Activated CD8-positive, alpha-beta T cell treated with anti-CD3 and anti-CD28 coated beads, Interleukin-2, amount 10 ng/mL, durations not matched to agents 7 days and 5 days (primary cell): Measurements from ENCODE around the gene TPRA1. TPM values are rescaled to one million over a fixed set of nuclear protein-coding genes. Genes with fewer than 3 reads are reported as not detected.
"Not testable (repeated sequence)": the region's sequence is repeated elsewhere in the genome, so short reads cannot be mapped to it uniquely, and the experiment has no call there.

Experiments
- ATAC-seq: fragments of 150-1000 bp; cut with Tn5 transposase; one replicate; pipeline ENCODE4 v1.10.0; 2021; ENCODE audit warnings: moderate library complexity
- CTCF ChIA-PET: fragments of 350-600 bp; sonication (Branson Sonifier 250); formaldehyde crosslinking; loops from one replicate; lab custom pipeline; 2021; ENCODE audit warnings: antibody characterized with exemption; lab: Charles Lee
- POLR2A ChIA-PET: fragments of 350-600 bp; sonication (Branson Sonifier 250); formaldehyde crosslinking; loops from one replicate; lab custom pipeline; 2021; ENCODE audit warnings: antibody characterized with exemption; lab: Charles Lee
- DNase-seq: peaks from one replicate; pipeline ENCODE4 v3.0.0-alpha.2; 2020
- H3K27ac Mint-ChIP-seq: one replicate; pipeline ENCODE4 v1.8.0; 2021; ENCODE audit warnings: mild to moderate bottlenecking, mixed read lengths
- H3K27me3 Mint-ChIP-seq: one replicate; pipeline ENCODE4 v1.8.0; 2021; ENCODE audit warnings: low read depth, mixed read lengths
- H3K36me3 Mint-ChIP-seq: one replicate; pipeline ENCODE4 v1.8.0; 2021; ENCODE audit warnings: low read depth, mixed read lengths
- H3K4me1 Mint-ChIP-seq: one replicate; pipeline ENCODE4 v1.8.0; 2021; ENCODE audit warnings: low read depth, mixed read lengths
- H3K4me3 Mint-ChIP-seq: one replicate; pipeline ENCODE4 v1.8.0; 2021; ENCODE audit warnings: mild to moderate bottlenecking, mixed read lengths
- H3K9me3 Mint-ChIP-seq: one replicate; pipeline ENCODE4 v1.8.0; 2022; ENCODE audit warnings: mixed read lengths; ENCODE audit not compliant: insufficient read depth
- microRNA-seq: library from miRNA; unstranded; fragments of <30 nt; microRNA quantifications from one replicate; pipeline ENCODE4 v1.2.0, GENCODE V29; 2022
- total RNA-seq, 2 experiments: library from RNA; stranded (reverse); gene quantifications; one replicate each; pipeline ENCODE4 v1.2.3, GENCODE V29; 2021

Gene TPRA1
- total RNA-seq, 2 experiments from 2014 or later = 27.0 to 27.9 TPM

GRCh38 chr3:127534161-127534451, 56.4 kb downstream of the TPRA1 start:
- ChIA-PET CTCF (no interaction called here), POLR2A (no interaction called here)
- Mint-ChIP-seq H3K4me1 (no peaks in the 10 kb centered on the region), H3K9me3 (no peaks in the 10 kb centered on the region), H3K27me3 (peaks cover 11% of the 10 kb centered on the region), H3K27ac (no peak overlapping the region), H3K4me3 (no peak overlapping the region), H3K36me3 (no peaks in the 10 kb centered on the region)
- ATAC-seq = no peak
- no peak for DNase-seq

- ChIA-PET POLR2A (no interaction called here), CTCF (no interaction called here)
- Mint-ChIP-seq H3K4me3 (no peak overlapping the region), H3K4me1 (no peaks in the 10 kb centered on the region), H3K27ac (no peak overlapping the region), H3K36me3 (no peaks in the 10 kb centered on the region), H3K27me3 (peaks cover 7% of the 10 kb centered on the region), H3K9me3 (no peaks in the 10 kb centered on the region)
- ATAC-seq = no peak
- peak; percentile 8 for DNase-seq
Measured at GRCh38 chr3:127532561-127533203, 57.9 kb downstream of the TPRA1 start.

- ChIA-PET POLR2A (no interaction called here), CTCF (no interaction called here)
- ATAC-seq = no peak
- peak; percentile 9 for DNase-seq
- Mint-ChIP-seq H3K36me3 (no peaks in the 10 kb centered on the region), H3K4me1 (no peaks in the 10 kb centered on the region), H3K27me3 (peaks cover 6% of the 10 kb centered on the region), H3K27ac (no peak overlapping the region), H3K4me3 (no peak overlapping the region), H3K9me3 (no peaks in the 10 kb centered on the region)
Measured at GRCh38 chr3:127531821-127532220, 58.7 kb downstream of the TPRA1 start.

- H3K36me3 Mint-ChIP-seq, H3K9me3 Mint-ChIP-seq, H3K4me3 Mint-ChIP-seq, H3K27me3 Mint-ChIP-seq, ATAC-seq, DNase-seq, POLR2A ChIA-PET, H3K4me1 Mint-ChIP-seq, H3K27ac Mint-ChIP-seq: not testable (repeated sequence)
- CTCF ChIA-PET = interaction anchor here (1.0 kb wide), 1 partner anchor 22 kb away, joined by 3 read pairs; no protein-coding TSS in a partner anchor
Measured at GRCh38 chr3:127530863-127531262, 59.7 kb downstream of the TPRA1 start.

- Mint-ChIP-seq H3K4me3 (no peak overlapping the region), H3K4me1 (no peaks in the 10 kb centered on the region), H3K9me3 (no peaks in the 10 kb centered on the region), H3K36me3 (no peaks in the 10 kb centered on the region), H3K27ac (no peak overlapping the region), H3K27me3 (peaks cover 2% of the 10 kb centered on the region)
- ATAC-seq (no peak), DNase-seq (no peak)
- CTCF ChIA-PET = no interaction called here
- POLR2A ChIA-PET = no interaction called here
Measured at GRCh38 chr3:127529346-127530188, 61.0 kb downstream of the TPRA1 start.

GRCh38 chr3:127525373-127525772, 65.2 kb downstream of the TPRA1 start:
- H3K27ac Mint-ChIP-seq = no peak overlapping the region

GRCh38 chr3:127524296-127524896, 66.1 kb downstream of the TPRA1 start:
- no peaks in the 10 kb centered on the region for H3K4me1 Mint-ChIP-seq
- no peak for ATAC-seq
- no peaks in the 10 kb centered on the region for H3K36me3 Mint-ChIP-seq
- no peaks in the 10 kb centered on the region for H3K9me3 Mint-ChIP-seq
- no peak overlapping the region for H3K27ac Mint-ChIP-seq
- no peak overlapping the region for H3K4me3 Mint-ChIP-seq
- DNase-seq = no peak
- peaks cover 25% of the 10 kb centered on the region for H3K27me3 Mint-ChIP-seq
- ChIA-PET CTCF (no interaction called here), POLR2A (no interaction called here)

More at GRCh38 chr3:127525373-127525772, 65.2 kb downstream of the TPRA1 start:
- Mint-ChIP-seq H3K4me1 (no peaks in the 10 kb centered on the region), H3K9me3 (no peaks in the 10 kb centered on the region), H3K36me3 (no peaks in the 10 kb centered on the region), H3K4me3 (no peak overlapping the region), H3K27me3 (peaks cover 21% of the 10 kb centered on the region)
- ChIA-PET CTCF (no interaction called here), POLR2A (no interaction called here)
- ATAC-seq = no peak
- DNase-seq = no peak

Small RNA genes within 50 kb of the gene (microRNA-seq; reads per million reads assigned to microRNA genes)
- 1.7 reads per million for gene MIR6825
- 2.3 reads per million for gene MIR7976

Other genes with a start within 250 kb of the TPRA1 start
- 100 to 1,000 TPM; 185 to 188 TPM for gene MCM2, start 7.7 kb upstream of the TPRA1 start, total RNA-seq
- gene PODXL2, start 38.5 kb upstream of the TPRA1 start, total RNA-seq = 1 to 10 TPM; 1.3 to 1.7 TPM
- 10 to 100 TPM; 15.6 to 16.5 TPM for gene ABTB1, start 82.2 kb upstream of the TPRA1 start, total RNA-seq
- 1 to 10 TPM; 1.5 to 2.2 TPM for gene MGLL, start 231.8 kb upstream of the TPRA1 start, total RNA-seq